Measurements from ENCODE around the gene PPP1R14C.
A peak's percentile ranks its signal among the peaks of the same experiment; 100 is the strongest.

Gene PPP1R14C

DNA sequence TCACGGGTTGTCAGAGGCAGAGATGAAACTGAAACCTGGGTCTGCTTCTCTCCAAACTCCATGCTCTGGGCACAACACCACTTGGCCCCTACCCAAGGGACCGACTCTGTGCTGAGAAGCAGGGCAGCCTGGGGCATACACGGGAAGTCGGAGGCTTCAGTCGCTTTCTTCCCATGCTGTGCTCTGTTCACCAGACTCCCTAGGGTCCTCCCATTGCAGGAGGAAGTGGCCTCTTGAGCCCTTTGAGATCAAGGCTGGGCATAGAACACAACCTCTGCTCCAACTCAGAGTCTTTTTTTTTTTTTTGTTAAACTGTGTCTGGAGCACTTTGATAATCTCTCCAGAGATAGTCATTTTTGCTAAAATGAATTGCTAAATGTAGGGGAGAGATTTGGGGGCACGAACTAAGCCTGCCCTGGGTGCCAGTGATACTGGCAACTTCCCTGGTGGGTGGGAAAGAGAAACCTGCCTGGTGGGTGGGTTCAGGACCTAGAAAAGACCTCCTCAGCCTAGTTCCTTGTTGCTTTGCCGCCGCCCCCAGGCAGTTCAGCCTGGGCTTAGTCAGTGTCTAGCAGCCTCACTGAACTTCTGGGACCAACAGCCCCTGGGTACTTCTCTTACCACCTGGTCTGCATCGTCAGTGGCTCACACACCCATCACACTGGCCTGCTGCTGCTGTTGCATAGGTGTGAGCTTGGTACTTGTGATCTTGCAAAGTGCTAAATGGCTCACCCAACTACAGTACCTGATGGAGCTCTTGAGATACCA is 62.0 kb downstream of the PPP1R14C start:
- no peak for DNase-seq (ENCODE audit: low spot score in 2 of 2)
- ATAC-seq = peak; percentile 20
- Mint-ChIP-seq H3K36me3 (no peaks in the 10 kb centered on the region), H3K27ac (no peak overlapping the region), H3K4me1 (peaks cover 10% of the 10 kb centered on the region), H3K9me3 (no peaks in the 10 kb centered on the region), H3K4me3 (no peak overlapping the region)

DNA sequence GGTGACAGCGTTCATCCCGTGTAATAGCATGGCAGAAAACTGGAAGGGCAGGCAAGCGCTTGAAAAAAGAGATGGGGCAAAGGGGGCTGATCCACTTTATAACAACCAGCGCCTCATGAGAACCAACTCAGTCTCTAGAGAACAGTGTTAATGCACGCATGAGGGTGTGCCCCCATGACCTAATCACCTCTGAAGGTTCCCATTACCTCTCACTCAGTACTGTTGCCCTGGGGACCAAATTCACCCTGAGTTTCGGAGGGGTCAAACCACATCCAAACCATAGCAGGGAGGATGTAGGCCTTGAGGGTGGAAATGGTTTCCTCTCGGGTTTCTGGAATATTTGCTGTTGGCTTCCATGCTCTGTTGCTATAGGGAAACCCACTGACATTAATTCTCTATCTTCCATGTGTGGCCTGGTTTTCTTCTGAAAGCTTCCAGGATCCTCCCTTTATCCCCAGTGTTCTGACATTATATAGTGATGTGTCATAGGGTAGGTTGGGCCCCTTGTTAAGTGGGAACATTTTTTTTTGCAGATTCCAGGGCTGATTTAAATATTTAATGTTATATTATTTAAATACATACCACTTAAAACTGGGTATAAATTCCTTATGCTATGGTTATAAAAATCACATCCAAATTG is 65.2 kb downstream of the PPP1R14C start:
- DNase-seq (ENCODE audit: low spot score in 2 of 2) (no peak), ATAC-seq (no peak)

DNA sequence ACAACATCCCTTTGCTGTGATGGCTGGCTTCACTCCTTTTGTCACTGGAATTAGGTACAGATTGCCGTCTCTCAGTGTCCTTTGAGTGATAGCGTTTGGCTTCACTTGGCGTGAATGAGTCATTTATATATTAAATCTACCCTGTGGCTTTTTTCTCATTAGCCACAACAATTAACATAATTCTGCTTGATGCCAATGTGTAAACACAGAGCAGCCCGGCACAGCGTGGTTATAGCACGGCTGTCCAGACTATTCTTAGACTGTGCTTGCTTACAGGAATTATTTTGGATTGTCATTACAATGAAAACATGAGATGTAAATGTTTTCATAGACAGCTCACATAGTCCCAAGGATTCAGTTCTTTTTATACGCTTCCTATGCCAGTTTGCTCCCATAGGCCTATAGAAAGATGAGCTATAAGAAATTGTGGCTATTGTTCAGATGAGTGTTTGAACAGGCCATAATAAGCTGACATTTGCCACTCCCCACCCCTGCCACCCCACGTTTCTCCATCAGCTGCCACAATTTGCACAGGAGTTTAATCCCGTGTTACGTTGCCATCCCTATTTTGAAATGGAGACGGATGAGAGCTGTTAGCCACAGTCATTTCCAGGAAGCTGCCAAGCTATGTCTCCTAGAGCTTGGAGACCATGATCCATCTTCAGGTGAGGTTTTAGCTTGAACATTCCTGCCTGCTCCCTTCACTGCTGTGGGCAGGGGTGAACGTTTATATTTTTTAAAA is 65.9 kb downstream of the PPP1R14C start:
- ATAC-seq (no peak), DNase-seq (ENCODE audit: low spot score in 2 of 2) (no peak)
- H3K27ac Mint-ChIP-seq = no peak overlapping the region
- H3K36me3 Mint-ChIP-seq = no peaks in the 10 kb centered on the region
- H3K4me1 Mint-ChIP-seq = no peaks in the 10 kb centered on the region
- no peak overlapping the region for H3K4me3 Mint-ChIP-seq
- no peaks in the 10 kb centered on the region for H3K9me3 Mint-ChIP-seq

More for the DNA sequence above, 65.2 kb downstream of the PPP1R14C start:
- H3K4me1 Mint-ChIP-seq = peaks cover 3% of the 10 kb centered on the region
- no peaks in the 10 kb centered on the region for H3K36me3 Mint-ChIP-seq
- no peak overlapping the region for H3K4me3 Mint-ChIP-seq
- no peak overlapping the region for H3K27ac Mint-ChIP-seq
- no peaks in the 10 kb centered on the region for H3K9me3 Mint-ChIP-seq

DNA sequence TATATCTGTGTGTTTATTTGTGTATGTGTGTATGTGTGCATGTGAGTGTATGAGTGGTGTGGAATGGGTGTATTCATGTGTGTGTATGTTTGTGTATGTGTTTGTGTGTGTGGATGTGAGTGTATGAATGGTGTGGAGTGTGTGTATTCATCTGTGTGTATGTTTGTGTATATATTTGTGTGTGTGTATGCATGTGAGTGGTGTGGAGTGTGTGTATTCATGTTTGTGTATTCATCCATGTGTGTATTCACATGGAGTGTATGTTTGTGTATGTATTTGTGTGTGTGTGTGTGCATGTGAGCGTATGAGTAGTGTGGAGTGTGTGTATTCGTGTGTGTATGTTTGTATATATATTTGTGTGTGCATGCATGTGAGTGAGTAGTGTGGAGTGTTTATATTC is 66.6 kb downstream of the PPP1R14C start:
- DNase-seq (ENCODE audit: low spot score in 2 of 2) = no peak
- H3K9me3 Mint-ChIP-seq = no peaks in the 10 kb centered on the region
- no peaks in the 10 kb centered on the region for H3K36me3 Mint-ChIP-seq
- no peaks in the 10 kb centered on the region for H3K4me1 Mint-ChIP-seq
- no peak for ATAC-seq
- H3K4me3 Mint-ChIP-seq = no peak overlapping the region
- H3K27ac Mint-ChIP-seq = no peak overlapping the region

DNA sequence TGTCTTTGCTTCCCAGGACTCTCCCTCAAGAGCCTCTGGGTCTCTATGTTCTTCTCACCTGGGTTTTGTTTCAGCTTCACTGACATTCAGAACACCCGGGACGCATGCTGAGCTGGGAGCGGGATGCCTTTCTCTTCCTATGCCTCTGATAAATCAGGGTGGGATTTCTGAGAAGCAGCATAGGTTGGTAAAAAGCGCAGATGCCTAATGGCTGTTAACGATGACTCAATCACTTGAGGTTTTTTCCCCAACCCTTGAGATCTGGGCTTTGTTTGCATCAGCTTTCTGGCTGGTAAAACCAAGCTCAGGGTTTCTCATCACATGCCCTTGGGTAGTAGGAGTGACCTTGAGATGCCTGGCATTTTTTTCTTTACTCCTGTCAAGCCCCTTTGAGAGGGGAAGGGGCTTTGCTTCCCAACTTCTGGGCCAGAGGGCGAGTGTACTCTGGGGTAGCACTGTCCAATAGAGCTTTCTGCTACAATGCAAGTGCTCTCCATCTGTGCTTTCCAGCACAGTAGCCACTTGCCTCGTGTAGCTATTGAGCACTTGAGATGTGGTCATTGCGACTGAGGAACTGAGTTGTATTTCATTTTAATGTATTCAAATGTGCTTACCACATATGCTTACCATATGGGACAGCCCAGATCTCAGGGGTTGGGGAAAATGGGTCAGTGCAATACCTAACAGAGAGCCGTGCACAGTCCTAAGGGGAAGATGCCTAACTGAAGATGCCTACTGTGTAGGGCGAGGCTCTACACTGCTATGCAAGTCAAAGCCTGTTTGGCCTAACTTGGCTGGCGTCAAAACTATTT is 69.1 kb downstream of the PPP1R14C start:
- ATAC-seq (no peak), DNase-seq (ENCODE audit: low spot score in 2 of 2) (no peak)
- Mint-ChIP-seq H3K9me3 (no peaks in the 10 kb centered on the region), H3K4me3 (no peak overlapping the region), H3K4me1 (no peaks in the 10 kb centered on the region), H3K36me3 (no peaks in the 10 kb centered on the region), H3K27ac (no peak overlapping the region)

DNA sequence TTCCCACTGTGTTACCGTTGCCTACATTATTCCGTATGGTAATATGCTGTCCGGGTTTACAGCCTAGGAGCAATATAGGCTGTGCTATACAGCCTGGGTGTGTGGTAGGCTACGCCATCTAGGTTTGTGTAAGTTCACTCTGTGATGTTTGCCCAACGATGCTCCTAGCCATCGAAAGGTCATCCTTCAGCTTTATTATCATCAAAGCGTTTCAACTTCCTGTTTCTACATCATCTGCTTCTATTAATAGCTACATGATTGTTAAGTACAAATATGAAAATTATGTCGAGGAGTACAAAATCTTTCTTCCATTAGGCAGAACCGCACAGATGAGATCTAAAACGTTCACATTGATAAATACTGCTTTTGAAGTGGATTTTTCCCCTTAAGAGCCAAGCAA is 69.9 kb downstream of the PPP1R14C start:
- no peaks in the 10 kb centered on the region for H3K9me3 Mint-ChIP-seq
- H3K27ac Mint-ChIP-seq = no peak overlapping the region
- DNase-seq (ENCODE audit: low spot score in 2 of 2) = no peak
- ATAC-seq = no peak
- no peaks in the 10 kb centered on the region for H3K36me3 Mint-ChIP-seq
- H3K4me1 Mint-ChIP-seq = no peaks in the 10 kb centered on the region
- H3K4me3 Mint-ChIP-seq = no peak overlapping the region

DNA sequence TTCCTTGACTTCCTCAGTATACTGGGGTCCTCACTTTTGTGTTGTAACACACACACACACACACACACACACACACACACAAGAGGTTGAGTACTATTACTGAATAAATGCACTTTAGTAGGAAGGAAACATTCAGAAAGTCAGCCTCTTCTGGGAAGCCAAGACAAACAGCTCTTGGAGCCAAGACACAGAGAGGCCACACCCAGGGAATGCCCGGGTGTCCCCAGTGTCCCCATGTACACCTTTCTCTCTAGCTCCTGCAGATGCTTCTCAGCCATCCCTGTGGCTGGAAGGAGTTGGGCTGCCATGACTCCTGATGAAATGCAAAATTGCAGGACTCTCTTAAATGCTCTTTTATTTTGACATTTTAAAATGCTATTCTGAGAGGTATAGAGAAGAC is 70.5 kb downstream of the PPP1R14C start:
- Mint-ChIP-seq H3K36me3 (no peaks in the 10 kb centered on the region), H3K4me1 (no peaks in the 10 kb centered on the region), H3K9me3 (no peaks in the 10 kb centered on the region), H3K4me3 (no peak overlapping the region), H3K27ac (no peak overlapping the region)
- ATAC-seq = no peak
- DNase-seq (ENCODE audit: low spot score in 2 of 2) = no peak

DNA sequence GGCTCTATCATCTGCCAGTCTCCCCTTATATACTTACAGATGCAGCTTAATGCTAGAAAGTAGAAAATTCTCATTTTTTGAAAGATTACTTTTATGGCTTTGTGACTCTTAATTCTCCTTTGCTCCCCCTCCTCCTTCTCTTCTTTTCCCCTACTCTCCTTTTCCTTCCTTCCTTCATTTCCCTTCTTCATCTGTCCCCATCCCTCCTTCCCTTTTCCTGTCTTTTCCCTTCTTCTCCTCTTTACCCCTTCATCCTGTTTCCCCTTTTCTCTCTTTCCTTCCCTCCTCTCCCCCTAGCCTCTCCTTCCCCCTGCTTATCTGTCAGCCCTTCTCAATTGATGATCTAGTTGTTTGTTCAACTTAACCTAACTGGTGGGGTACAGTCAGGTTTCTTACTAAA is 71.5 kb downstream of the PPP1R14C start:
- DNase-seq (ENCODE audit: low spot score in 2 of 2) (no peak), ATAC-seq (no peak)
- Mint-ChIP-seq H3K4me3 (no peak overlapping the region), H3K36me3 (no peaks in the 10 kb centered on the region), H3K27ac (no peak overlapping the region), H3K4me1 (no peaks in the 10 kb centered on the region), H3K9me3 (no peaks in the 10 kb centered on the region)

DNA sequence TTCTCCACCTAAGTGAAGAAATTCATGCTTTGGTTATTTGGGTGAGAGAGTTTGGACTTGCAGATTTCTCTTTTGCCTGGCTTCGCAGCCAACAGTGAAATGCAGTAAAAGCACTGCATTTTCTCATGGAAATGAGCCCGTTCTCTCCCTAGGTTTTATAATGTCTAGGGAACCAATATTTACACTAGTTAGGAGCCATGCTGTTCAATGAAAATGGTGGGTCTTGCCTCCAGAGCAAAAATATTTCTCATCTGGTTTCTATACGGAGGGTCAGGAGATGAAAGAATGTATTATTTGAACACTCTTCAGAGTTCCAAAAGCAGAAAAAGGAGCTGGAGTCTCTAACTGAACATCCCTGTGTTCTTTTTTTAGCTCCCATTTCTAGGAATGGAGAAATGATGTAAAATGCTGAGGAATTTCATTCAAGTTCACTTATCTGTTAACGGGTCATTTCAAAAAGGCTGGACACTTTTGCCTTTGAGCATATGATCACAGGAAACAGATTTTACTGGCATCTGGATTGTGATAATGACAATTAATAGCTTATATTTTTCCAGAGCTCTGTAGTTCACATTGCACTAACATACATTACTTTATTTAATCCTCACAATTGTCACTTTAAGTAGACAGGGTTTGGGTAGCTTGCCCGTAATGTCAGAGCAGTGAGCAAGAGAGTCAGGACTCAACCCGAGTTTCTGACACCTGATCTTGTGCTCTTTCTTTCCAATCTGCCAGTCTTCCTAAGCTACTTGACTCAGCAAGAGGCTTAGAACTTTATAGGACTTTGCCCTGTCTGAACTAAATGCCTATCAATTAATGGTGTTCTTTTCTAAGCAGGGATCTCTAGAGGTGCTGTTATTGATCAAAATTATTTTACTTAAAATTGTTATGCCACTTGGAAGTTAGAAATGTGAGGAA is 78.0 kb downstream of the PPP1R14C start:
- DNase-seq (ENCODE audit: low spot score in 2 of 2) (no peak), ATAC-seq (no peak)
- no peaks in the 10 kb centered on the region for H3K9me3 Mint-ChIP-seq
- H3K36me3 Mint-ChIP-seq = no peaks in the 10 kb centered on the region
- H3K4me3 Mint-ChIP-seq = no peak overlapping the region
- H3K27ac Mint-ChIP-seq = no peak overlapping the region
- H3K4me1 Mint-ChIP-seq = no peaks in the 10 kb centered on the region

DNA sequence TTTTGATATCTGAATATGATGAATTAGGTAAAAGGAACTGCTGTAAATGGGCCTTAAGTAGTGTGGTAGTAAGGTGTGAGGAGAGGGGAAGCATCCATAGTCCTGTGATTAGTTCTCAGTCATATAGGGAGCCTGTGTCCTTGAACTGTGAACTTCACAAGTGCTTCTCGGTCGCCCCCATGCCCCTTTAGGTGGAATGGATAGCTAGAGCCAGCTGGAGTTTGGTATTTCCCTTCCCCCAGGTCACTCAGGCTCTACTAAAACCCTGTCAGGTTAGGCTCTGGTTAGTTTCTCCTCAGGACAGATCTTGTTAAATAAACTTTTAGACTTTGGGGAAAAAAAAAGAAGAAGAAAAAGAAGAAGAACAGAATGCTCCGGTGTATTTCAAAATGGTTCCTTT is 82.0 kb downstream of the PPP1R14C start:
- Mint-ChIP-seq H3K27ac (no peak overlapping the region), H3K36me3 (no peaks in the 10 kb centered on the region), H3K4me1 (peaks cover under 1% of the 10 kb centered on the region), H3K4me3 (no peak overlapping the region), H3K9me3 (no peaks in the 10 kb centered on the region)
- no peak for ATAC-seq
- DNase-seq (ENCODE audit: low spot score in 2 of 2) = no peak

DNA sequence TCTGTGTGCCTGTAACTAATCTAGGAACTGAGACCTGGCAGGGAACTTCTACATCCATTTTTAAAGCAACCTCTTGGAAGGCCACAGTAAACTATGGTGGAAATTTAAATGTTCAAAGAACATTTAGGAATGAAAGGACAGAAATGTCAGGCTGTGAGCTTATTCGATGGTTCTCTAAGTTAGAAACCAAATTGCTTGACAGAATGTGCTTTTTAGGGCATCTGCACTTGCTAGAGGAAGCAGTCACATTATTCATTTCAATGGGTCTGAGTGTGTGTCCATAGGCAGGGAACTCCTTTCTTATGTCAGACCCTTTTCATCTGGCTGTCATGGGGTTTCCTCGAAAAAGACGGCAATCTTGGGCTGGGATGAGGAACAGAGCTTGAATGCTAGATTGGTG is 84.4 kb downstream of the PPP1R14C start:
- Mint-ChIP-seq H3K4me1 (peaks cover 7% of the 10 kb centered on the region), H3K9me3 (no peaks in the 10 kb centered on the region), H3K4me3 (no peak overlapping the region), H3K36me3 (no peaks in the 10 kb centered on the region), H3K27ac (no peak overlapping the region)
- DNase-seq (ENCODE audit: low spot score in 2 of 2) (no peak), ATAC-seq (no peak)

DNA sequence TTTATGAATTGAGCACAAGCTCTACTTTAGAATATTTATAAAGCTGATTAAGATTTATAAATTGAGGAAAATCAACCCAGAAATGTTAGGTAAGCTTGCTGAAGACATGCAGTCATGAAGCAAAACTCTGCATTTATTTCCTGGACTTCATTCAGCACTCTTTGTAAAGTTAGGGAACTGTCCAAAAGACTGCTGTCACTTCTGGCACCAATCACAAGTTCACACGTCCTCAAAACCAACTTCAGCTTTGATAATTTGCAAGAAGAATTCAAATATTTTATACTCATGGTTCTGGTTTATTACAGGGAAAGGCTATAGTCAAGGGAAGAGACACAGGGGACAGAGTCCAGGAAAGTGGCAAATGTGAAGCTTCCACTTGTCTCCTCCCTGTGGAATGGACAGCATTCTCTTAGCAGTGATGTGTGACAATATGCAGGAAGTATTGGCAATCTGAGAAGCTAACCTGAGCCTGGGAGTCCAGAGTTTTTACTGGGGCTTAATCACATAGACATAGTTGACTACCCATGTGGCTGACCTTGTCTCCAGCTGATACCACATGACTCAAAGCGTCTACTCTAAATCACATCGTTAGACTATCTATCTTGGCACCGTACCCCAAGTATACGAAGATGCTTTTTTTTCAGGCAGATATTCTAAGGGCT is 85.4 kb downstream of the PPP1R14C start:
- Mint-ChIP-seq H3K4me3 (no peak overlapping the region), H3K9me3 (no peaks in the 10 kb centered on the region), H3K27ac (no peak overlapping the region), H3K36me3 (no peaks in the 10 kb centered on the region), H3K4me1 (peaks cover 7% of the 10 kb centered on the region)
- no peak for DNase-seq (ENCODE audit: low spot score in 2 of 2)
- ATAC-seq = no peak

DNA sequence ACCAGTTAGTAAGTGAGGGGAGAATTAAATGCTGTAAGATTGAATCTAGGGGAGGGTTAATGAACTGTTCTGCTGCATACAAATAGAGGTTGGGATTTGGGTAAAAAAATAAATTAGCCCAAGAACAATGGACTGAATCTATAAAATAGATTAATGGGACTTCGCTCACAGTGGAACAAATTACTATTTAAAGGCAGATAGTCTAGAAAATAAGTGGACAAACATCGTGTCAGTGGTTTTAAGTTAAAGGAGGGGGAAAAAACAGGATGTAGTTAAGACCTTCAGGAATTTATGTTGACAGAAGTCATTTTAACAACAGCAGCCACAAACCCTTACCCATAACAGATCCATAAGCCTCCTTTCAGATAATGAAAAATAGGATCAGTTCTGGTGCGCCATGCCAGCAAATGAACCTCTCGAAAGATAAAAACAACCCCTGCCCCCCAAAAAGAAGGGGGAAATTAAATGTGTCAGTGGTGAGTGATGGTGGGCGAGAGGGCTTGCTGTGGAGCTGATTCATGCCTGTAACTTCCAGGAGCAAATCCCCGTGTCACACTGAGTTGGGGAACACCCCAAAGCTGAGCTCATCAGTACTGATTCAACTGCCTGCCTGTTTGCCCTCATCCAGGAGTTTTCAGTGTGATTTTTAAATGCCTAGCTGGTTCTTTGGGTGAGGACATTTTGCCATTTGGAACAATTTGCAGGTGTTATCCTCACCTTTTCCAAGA is 86.8 kb downstream of the PPP1R14C start:
- ATAC-seq (peak; percentile 66), DNase-seq (ENCODE audit: low spot score in 2 of 2) (no peak)
- H3K4me1 Mint-ChIP-seq = peaks cover 7% of the 10 kb centered on the region
- H3K36me3 Mint-ChIP-seq = no peaks in the 10 kb centered on the region
- H3K27ac Mint-ChIP-seq = no peak overlapping the region
- H3K4me3 Mint-ChIP-seq = no peak overlapping the region
- no peaks in the 10 kb centered on the region for H3K9me3 Mint-ChIP-seq

Data from stimulated activated effector memory CD8-positive, alpha-beta T cell treated with anti-CD3 and anti-CD28 coated beads, Interleukin-12 subunit alpha, Interleukin-12 subunit beta, amount 100 ng/mL, for 72 hours (primary cell).